Suprapubic skin (tissue), 4 donors: ENCODE results near the gene FAM81B. TPM values are rescaled to one million over a fixed set of nuclear protein-coding genes. Genes with fewer than 3 reads are reported as not detected.

ENCODE experiments used
- DNase-seq, 2 donors: peaks; one replicate each; pipeline ENCODE4 v3.0.0-alpha.2; 2019; ENCODE audit warnings: low spot score in 2 of 2
- H3K27ac ChIP-seq: fragments of 200-600 bp; sonication (generic); one replicate; pipeline ENCODE4 v1.5.1; 2019
- H3K27me3 ChIP-seq: fragments of 200-600 bp; sonication (generic); one replicate; pipeline ENCODE4 v1.5.1; 2019
- H3K36me3 ChIP-seq: fragments of 200-600 bp; sonication (generic); one replicate; pipeline ENCODE4 v1.5.1; 2019
- H3K4me1 ChIP-seq: fragments of 200-600 bp; sonication (generic); one replicate; pipeline ENCODE4 v1.5.1; 2019
- H3K4me3 ChIP-seq: fragments of 200-600 bp; sonication (generic); one replicate; pipeline ENCODE4 v1.5.1; 2019; ENCODE audit warnings: mild to moderate bottlenecking
- H3K9me3 ChIP-seq: fragments of 200-600 bp; sonication (generic); one replicate; pipeline ENCODE4 v1.5.1; 2019
- CTCF ChIP-seq, 2 donors: fragments of 200-600 bp in 1 of 2; fragments of 450-650 bp in 1 of 2; sonication (generic) in 1 of 2; IDR thresholded peaks; one replicate each; pipeline ENCODE4 v1.5.1; 2016 to 2019; ENCODE audit warnings: antibody characterized with exemption in 2 of 2, mild to moderate bottlenecking in 1 of 2, moderate library complexity in 1 of 2
- EP300 ChIP-seq: sonication (generic); formaldehyde crosslinking; IDR thresholded peaks from one replicate; pipeline ENCODE4 v1.6.1; 2017; ENCODE audit warnings: antibody characterized with exemption
- POLR2A ChIP-seq, 2 donors: fragments of 450-650 bp; IDR thresholded peaks; one replicate each; pipeline ENCODE4 v1.6.1; 2017; ENCODE audit warnings: antibody characterized with exemption in 2 of 2, mild to moderate bottlenecking in 2 of 2, moderate library complexity in 2 of 2
- POLR2AphosphoS5 ChIP-seq, 3 donors: sonication (generic); formaldehyde crosslinking; IDR thresholded peaks; one replicate each; pipeline ENCODE4 v1.6.1; 2017; ENCODE audit warnings: antibody characterized with exemption in 3 of 3
- WGBS: methylation state at CpG from one replicate; pipeline ENCODE4 v1.1.5; 2018; 5-methylcytosine and 5-hydroxymethylcytosine counted together
- total RNA-seq, 4 donors: library from RNA; depleted of rRNA; stranded (reverse); fragments of >200 nt; gene quantifications; one replicate each; pipeline ENCODE4 v1.1.0, GENCODE V29; 2016

FAM81B gene
- total RNA-seq, 4 donors from 2014 or later: not detected

GRCh38 chr5:95403996-95404395, 12.8 kb downstream of the FAM81B start:
- Histone ChIP-seq H3K9me3 (no peaks in the 10 kb centered on the region), H3K27me3 (no peaks in the 10 kb centered on the region), H3K4me3 (no peak overlapping the region), H3K27ac (no peak overlapping the region), H3K4me1 (no peaks in the 10 kb centered on the region), H3K36me3 (no peaks in the 10 kb centered on the region)
- no peak for DNase-seq
- 96% methylated on average over 1 of the region's 1 CpG for WGBS
- no peak for TF ChIP-seq CTCF (IDR thresholded peaks at IDR 0.05)
- TF ChIP-seq POLR2AphosphoS5 (IDR thresholded peaks at IDR 0.05): no peak
- no peak for TF ChIP-seq EP300
- TF ChIP-seq POLR2A (IDR thresholded peaks at IDR 0.05): no peak

- no peak for DNase-seq
- no peaks in the 10 kb centered on the region for H3K27me3 ChIP-seq
- no peak for TF ChIP-seq POLR2AphosphoS5 (IDR thresholded peaks at IDR 0.05)
- TF ChIP-seq POLR2A (IDR thresholded peaks at IDR 0.05): no peak
- TF ChIP-seq EP300: no peak
- TF ChIP-seq CTCF (IDR thresholded peaks at IDR 0.05): no peak
- 19% methylated on average over 5 of the region's 5 CpGs for WGBS
- H3K36me3 ChIP-seq: no peaks in the 10 kb centered on the region
- no peak overlapping the region for H3K4me3 ChIP-seq
- no peaks in the 10 kb centered on the region for H3K9me3 ChIP-seq
- H3K4me1 ChIP-seq: no peaks in the 10 kb centered on the region
- no peak overlapping the region for H3K27ac ChIP-seq
These were observed 15.4 kb downstream of the FAM81B start for GRCh38 chr5:95406426-95407090.

- Histone ChIP-seq H3K4me3 (no peak overlapping the region), H3K27ac (no peak overlapping the region), H3K9me3 (no peaks in the 10 kb centered on the region), H3K4me1 (no peaks in the 10 kb centered on the region), H3K27me3 (no peaks in the 10 kb centered on the region), H3K36me3 (no peaks in the 10 kb centered on the region)
- no peak for DNase-seq
- TF ChIP-seq EP300 (no peak), POLR2AphosphoS5 (IDR thresholded peaks at IDR 0.05) (no peak), CTCF (IDR thresholded peaks at IDR 0.05) (no peak), POLR2A (IDR thresholded peaks at IDR 0.05) (no peak)
- WGBS: 55% methylated on average over 2 of the region's 2 CpGs
These were observed 19.1 kb downstream of the FAM81B start for GRCh38 chr5:95410279-95410678.

- H3K4me3 ChIP-seq: no peak overlapping the region
- WGBS: 86% methylated on average over 2 of the region's 2 CpGs
- H3K36me3 ChIP-seq: no peaks in the 10 kb centered on the region
- no peak for DNase-seq
- TF ChIP-seq POLR2AphosphoS5 (IDR thresholded peaks at IDR 0.05) (no peak), CTCF (IDR thresholded peaks at IDR 0.05) (no peak), EP300 (no peak), POLR2A (IDR thresholded peaks at IDR 0.05) (no peak)
- H3K27ac ChIP-seq: no peak overlapping the region
- no peaks in the 10 kb centered on the region for H3K27me3 ChIP-seq
- H3K9me3 ChIP-seq: no peaks in the 10 kb centered on the region
- H3K4me1 ChIP-seq: no peaks in the 10 kb centered on the region
These were observed 20.3 kb downstream of the FAM81B start for GRCh38 chr5:95411474-95411873.

GRCh38 chr5:95414451-95414850, 23.3 kb downstream of the FAM81B start:
- Histone ChIP-seq H3K4me3 (no peak overlapping the region), H3K36me3 (no peaks in the 10 kb centered on the region), H3K27ac (no peak overlapping the region), H3K4me1 (no peaks in the 10 kb centered on the region), H3K9me3 (no peaks in the 10 kb centered on the region), H3K27me3 (no peaks in the 10 kb centered on the region)
- no peak for DNase-seq
- no peak for TF ChIP-seq POLR2A (IDR thresholded peaks at IDR 0.05)
- TF ChIP-seq CTCF (IDR thresholded peaks at IDR 0.05): no peak
- TF ChIP-seq POLR2AphosphoS5 (IDR thresholded peaks at IDR 0.05): no peak
- no peak for TF ChIP-seq EP300
- 68% methylated on average over 4 of the region's 4 CpGs for WGBS
